Activated CD8-positive, alpha-beta memory T cell treated with anti-CD3 and anti-CD28 coated beads for 4 hours (primary cell): ENCODE results near the gene CAMTA1.

Experiments used
- DNase-seq, 2 donors: peaks; one replicate each; pipeline ENCODE4 v3.0.0-alpha.2; 2020; ENCODE audit warnings: low read depth in 2 of 2

The CAMTA1 gene

GRCh38 chr1:7430047-7430608 lies 644.9 kb downstream of the CAMTA1 start:
- no peak for DNase-seq

GRCh38 chr1:7430691-7431090 lies 645.4 kb downstream of the CAMTA1 start:
- DNase-seq: no peak

GRCh38 chr1:7432102-7432899 lies 647.0 kb downstream of the CAMTA1 start:
- DNase-seq: no peak

- no peak for DNase-seq
Observed at GRCh38 chr1:7432900-7433380, 647.7 kb downstream of the CAMTA1 start.

GRCh38 chr1:7434566-7434965 lies 649.3 kb downstream of the CAMTA1 start:
- DNase-seq: no peak

GRCh38 chr1:7435276-7436055 lies 650.2 kb downstream of the CAMTA1 start:
- DNase-seq: no peak

- no peak for DNase-seq
Observed at GRCh38 chr1:7436056-7437005, 651.1 kb downstream of the CAMTA1 start.

GRCh38 chr1:7437036-7437435 lies 651.8 kb downstream of the CAMTA1 start:
- no peak for DNase-seq

- no peak for DNase-seq
Observed at GRCh38 chr1:7437608-7438395, 652.5 kb downstream of the CAMTA1 start.

- no peak for DNase-seq
Observed at GRCh38 chr1:7438396-7438785, 653.1 kb downstream of the CAMTA1 start.

GRCh38 chr1:7438921-7439655 lies 653.8 kb downstream of the CAMTA1 start:
- DNase-seq: no peak

- no peak for DNase-seq
Observed at GRCh38 chr1:7440154-7440553, 654.9 kb downstream of the CAMTA1 start.

GRCh38 chr1:7441143-7441841 lies 656.0 kb downstream of the CAMTA1 start:
- DNase-seq: no peak

GRCh38 chr1:7442036-7442435 lies 656.8 kb downstream of the CAMTA1 start:
- DNase-seq: no peak

- DNase-seq: no peak
Observed at GRCh38 chr1:7442918-7443317, 657.7 kb downstream of the CAMTA1 start.

GRCh38 chr1:7444363-7444762 lies 659.1 kb downstream of the CAMTA1 start:
- DNase-seq: no peak

GRCh38 chr1:7447093-7447492 lies 661.8 kb downstream of the CAMTA1 start:
- DNase-seq: no peak

GRCh38 chr1:7447736-7448135 lies 662.5 kb downstream of the CAMTA1 start:
- DNase-seq: no peak

GRCh38 chr1:7448986-7449385 lies 663.7 kb downstream of the CAMTA1 start:
- no peak for DNase-seq
